Measurements from ENCODE around the gene HHAT. TPM values are rescaled to one million over a fixed set of nuclear protein-coding genes. Genes with fewer than 3 reads are reported as not detected.
"Not testable (repeated sequence)": the region's sequence is repeated elsewhere in the genome, so short reads cannot be mapped to it uniquely, and the experiment has no call there.

HHAT gene
- total RNA-seq, 4 donors from 2014 or later: 3.4 to 5.2 (median 4.0) TPM

DNA sequence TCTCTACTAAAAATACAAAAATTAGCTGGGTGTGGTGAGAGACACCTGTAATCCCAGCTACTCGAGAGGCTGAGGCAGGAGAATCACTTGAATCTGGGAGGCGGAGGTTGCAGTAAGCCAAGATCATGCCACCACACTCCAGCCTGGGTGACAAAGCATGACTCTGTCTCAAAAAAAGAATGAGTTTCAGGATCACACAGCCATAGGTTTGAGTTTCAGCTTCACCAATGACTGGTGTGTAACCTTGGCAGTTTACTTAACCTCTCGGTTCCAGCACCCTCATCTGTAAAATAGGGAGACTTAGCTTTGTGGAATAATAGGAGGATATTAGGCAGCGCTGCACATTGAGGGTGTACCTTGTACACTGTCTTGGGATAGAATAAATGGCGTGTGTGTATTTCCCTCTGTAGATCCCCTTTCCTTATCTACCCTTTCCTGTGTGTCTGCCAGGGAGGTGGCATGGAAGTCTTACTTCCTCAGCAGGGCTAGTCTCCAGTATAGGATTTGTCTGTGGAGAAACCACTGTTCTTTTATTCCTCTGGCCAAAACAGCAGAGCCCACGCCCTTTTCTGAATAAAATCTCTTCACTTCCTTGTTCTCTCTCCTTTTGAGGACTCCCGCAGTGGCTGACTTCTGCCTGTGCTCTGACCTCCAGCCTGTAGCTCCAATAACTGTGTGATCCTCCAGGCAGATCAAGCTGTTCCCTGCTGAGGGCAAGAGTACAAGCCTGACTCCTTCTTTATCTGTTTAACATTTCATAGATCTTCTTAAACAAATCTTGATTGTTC, 90.4 kb downstream of the HHAT start:
- H3K36me3 ChIP-seq: no peaks in the 10 kb centered on the region
- H3K4me3 ChIP-seq: no peak overlapping the region
- WGBS, 2 donors: 71 to 73% methylated on average over 7 of the region's 7 CpGs
- intact Hi-C loops (cut with DNase I): no loop called here
- no peak overlapping the region for H3K27ac ChIP-seq
- H3K27me3 ChIP-seq: no peaks in the 10 kb centered on the region
- TF ChIP-seq, protein P1, sequence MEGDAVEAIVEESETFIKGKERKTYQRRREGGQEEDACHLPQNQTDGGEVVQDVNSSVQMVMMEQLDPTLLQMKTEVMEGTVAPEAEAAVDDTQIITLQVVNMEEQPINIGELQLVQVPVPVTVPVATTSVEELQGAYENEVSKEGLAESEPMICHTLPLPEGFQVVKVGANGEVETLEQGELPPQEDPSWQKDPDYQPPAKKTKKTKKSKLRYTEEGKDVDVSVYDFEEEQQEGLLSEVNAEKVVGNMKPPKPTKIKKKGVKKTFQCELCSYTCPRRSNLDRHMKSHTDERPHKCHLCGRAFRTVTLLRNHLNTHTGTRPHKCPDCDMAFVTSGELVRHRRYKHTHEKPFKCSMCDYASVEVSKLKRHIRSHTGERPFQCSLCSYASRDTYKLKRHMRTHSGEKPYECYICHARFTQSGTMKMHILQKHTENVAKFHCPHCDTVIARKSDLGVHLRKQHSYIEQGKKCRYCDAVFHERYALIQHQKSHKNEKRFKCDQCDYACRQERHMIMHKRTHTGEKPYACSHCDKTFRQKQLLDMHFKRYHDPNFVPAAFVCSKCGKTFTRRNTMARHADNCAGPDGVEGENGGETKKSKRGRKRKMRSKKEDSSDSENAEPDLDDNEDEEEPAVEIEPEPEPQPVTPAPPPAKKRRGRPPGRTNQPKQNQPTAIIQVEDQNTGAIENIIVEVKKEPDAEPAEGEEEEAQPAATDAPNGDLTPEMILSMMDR (IDR thresholded peaks at IDR 0.05): no peak
- no peak for TF ChIP-seq POLR2A (IDR thresholded peaks at IDR 0.05)
- no peak for DNase-seq
- peaks cover 0 to 5% (median 0%) of the 10 kb centered on the region in 3 donors for H3K9me3 ChIP-seq
- peaks cover 0 to 7% (median 0%) of the 10 kb centered on the region in 3 donors for H3K4me1 ChIP-seq

DNA sequence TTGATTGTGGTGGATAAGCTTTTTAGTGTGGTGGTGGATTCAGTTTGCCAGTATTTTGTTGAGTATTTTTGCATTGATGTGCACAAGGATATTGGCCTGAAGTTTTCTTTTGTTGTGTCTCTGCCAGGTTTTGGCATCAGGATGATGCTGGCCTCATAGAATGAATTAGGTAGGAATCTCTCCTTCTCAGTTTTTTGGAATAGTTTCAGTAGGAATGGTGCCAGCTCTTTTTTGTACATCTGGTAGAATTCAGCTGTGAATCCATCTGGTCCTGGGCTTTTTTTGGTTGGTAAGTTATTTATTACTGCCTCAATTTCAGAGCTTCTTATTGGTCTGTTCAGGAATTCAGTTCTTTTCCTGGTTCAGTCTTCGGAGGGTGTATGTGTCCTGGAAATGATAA, 98.0 kb downstream of the HHAT start:
- 86 to 96% methylated on average over 1 of the region's 1 CpG for WGBS, 2 donors
- H3K4me1 ChIP-seq; H3K27ac ChIP-seq; H3K27me3 ChIP-seq; intact Hi-C loops (cut with DNase I); H3K9me3 ChIP-seq; H3K36me3 ChIP-seq; H3K4me3 ChIP-seq; DNase-seq: not testable (repeated sequence)

DNA sequence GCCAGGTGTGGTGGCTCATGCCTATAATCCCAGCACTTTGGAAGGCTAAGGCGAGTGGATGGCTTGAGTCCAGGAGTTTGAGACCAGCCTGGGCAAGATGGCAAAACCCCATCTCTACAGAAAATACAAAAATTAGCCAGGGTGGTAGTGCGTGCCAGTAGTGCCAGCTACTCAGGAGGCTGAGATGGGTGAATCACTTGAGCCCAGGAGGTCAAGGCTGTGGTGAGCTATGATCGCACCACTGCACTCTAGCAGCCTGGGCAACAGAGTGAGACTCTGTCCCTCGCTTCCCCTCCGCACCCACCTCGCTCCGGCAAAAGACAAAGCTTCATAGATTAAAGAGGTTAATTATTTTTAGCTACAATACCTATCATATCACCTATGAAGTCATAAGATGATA, 100.0 kb downstream of the HHAT start:
- Histone ChIP-seq H3K27me3 (no peaks in the 10 kb centered on the region), H3K4me3 (no peak overlapping the region), H3K4me1 (no peaks in the 10 kb centered on the region), H3K27ac (no peak overlapping the region), H3K9me3 (peaks cover 0 to 2% (median 0%) of the 10 kb centered on the region in 3 donors), H3K36me3 (no peaks in the 10 kb centered on the region)
- DNase-seq: no peak
- 88 to 95% methylated on average over 4 to 7 of the region's 7 CpGs for WGBS, 2 donors
- TF ChIP-seq POLR2A (IDR thresholded peaks at IDR 0.05): no peak
- TF ChIP-seq, protein P1 (IDR thresholded peaks at IDR 0.05): no peak
- intact Hi-C loops (cut with DNase I): no loop called here

DNA sequence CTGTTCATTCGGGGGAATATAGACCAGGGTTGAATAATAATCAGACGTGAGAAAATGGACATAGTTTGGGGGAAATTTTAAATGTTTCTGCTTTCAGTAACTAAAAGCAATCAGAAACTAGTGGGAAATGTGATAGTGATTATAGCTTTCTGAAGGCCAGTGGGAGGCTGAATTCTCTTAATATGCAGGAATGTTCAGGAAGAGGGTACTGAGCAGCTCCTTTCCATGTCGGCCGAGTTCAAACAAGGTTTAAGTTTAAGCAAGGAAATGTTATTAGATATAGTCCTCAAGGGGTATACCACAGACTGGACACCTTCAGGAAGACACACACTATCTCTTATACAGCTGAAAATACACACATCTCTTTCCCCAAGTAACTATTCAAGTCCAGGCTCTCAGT, 105.5 kb downstream of the HHAT start:
- H3K27me3 ChIP-seq: no peaks in the 10 kb centered on the region
- no peaks in the 10 kb centered on the region for H3K4me1 ChIP-seq
- H3K9me3 ChIP-seq: no peaks in the 10 kb centered on the region
- no peak for DNase-seq
- no peak overlapping the region for H3K4me3 ChIP-seq
- no peak overlapping the region for H3K27ac ChIP-seq
- intact Hi-C loops (cut with DNase I): no loop called here
- H3K36me3 ChIP-seq: no peaks in the 10 kb centered on the region
- WGBS, 2 donors: 69 to 95% methylated on average over 4 of the region's 4 CpGs
- no peak for TF ChIP-seq POLR2A (IDR thresholded peaks at IDR 0.05)
- TF ChIP-seq, protein P1 (IDR thresholded peaks at IDR 0.05): no peak

DNA sequence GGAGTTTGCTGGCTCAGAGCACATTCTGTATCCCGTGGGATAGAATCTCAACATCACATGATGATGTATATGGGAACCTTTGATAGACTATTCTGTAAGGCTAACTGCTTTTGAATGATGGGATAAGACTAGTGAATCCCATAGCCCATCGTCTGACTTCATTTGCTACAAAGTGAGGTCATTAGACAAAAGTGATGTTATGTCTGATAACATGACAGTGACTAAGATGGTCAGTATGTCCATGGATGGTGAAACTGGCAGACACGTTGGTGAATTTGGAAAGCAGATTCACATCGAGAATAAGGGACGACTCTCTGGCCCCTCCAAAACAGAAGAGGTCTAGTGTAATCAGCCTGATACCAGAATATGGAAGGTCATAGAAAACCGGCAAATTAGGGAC, 108.4 kb downstream of the HHAT start:
- intact Hi-C loops (cut with DNase I): no loop called here
- Histone ChIP-seq H3K4me1 (no peaks in the 10 kb centered on the region), H3K4me3 (no peak overlapping the region), H3K27ac (no peak overlapping the region), H3K9me3 (no peaks in the 10 kb centered on the region), H3K27me3 (no peaks in the 10 kb centered on the region), H3K36me3 (no peaks in the 10 kb centered on the region)
- DNase-seq: no peak
- 88 to 94% methylated on average over 6 of the region's 6 CpGs for WGBS, 2 donors
- no peak for TF ChIP-seq POLR2A (IDR thresholded peaks at IDR 0.05)
- TF ChIP-seq, protein P1 (IDR thresholded peaks at IDR 0.05): no peak

All from esophagus squamous epithelium (tissue), 5 donors.